Measurements from ENCODE around the gene RREB1.

The RREB1 gene

DNA sequence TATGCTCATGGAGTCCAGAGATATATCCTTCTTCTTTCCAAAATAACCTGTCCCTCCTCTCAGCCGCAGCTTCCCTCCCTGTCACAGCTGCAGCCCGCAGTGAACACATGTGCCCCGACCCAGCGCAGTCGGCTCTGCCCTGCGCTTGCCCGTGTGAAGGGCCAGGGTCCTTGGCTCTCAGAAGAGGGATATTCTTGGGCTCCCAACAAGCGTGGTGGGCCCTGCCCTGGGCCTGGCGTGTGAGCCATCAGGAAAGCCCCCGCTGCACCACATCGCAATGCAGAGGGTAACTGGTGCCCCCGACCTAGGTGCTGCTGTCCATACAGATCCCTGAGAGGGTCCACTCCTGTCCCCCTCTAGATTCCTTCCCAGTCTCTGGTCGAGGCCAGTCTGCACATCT lies 140.1 kb downstream of the RREB1 start:
- no peak overlapping the region for H3K4me3 ChIP-seq (ENCODE audit: low read depth, low read length)
- DNase-seq (ENCODE audit: low read depth) = no peak
- TF ChIP-seq, protein P1, sequence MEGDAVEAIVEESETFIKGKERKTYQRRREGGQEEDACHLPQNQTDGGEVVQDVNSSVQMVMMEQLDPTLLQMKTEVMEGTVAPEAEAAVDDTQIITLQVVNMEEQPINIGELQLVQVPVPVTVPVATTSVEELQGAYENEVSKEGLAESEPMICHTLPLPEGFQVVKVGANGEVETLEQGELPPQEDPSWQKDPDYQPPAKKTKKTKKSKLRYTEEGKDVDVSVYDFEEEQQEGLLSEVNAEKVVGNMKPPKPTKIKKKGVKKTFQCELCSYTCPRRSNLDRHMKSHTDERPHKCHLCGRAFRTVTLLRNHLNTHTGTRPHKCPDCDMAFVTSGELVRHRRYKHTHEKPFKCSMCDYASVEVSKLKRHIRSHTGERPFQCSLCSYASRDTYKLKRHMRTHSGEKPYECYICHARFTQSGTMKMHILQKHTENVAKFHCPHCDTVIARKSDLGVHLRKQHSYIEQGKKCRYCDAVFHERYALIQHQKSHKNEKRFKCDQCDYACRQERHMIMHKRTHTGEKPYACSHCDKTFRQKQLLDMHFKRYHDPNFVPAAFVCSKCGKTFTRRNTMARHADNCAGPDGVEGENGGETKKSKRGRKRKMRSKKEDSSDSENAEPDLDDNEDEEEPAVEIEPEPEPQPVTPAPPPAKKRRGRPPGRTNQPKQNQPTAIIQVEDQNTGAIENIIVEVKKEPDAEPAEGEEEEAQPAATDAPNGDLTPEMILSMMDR (IDR thresholded peaks at IDR 0.05; ENCODE audit: control insufficient read depth, extremely low read depth, insufficient read depth) = no peak

DNA sequence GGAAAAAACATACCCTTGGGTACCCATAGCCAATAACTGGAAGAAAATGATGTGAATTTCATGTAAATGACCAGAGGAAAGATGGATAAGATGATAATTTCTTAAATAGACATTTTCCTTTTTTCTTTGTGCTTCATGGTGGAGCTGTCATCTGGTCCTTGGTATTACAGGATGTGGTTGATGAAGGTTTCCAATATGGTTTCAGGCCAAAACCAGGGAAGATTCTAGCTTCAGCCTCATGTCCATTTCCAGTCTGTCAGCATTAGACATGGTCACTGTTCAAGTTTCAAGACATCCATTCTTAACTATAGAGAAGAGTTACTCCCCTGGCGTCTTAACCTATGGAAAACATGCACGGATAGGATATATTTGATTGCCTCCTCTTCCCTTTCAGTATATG lies 141.6 kb downstream of the RREB1 start:
- DNase-seq (ENCODE audit: low read depth) = no peak
- TF ChIP-seq, protein P1 (IDR thresholded peaks at IDR 0.05; ENCODE audit: control insufficient read depth, extremely low read depth, insufficient read depth) = no peak
- H3K4me3 ChIP-seq (ENCODE audit: low read depth, low read length) = no peak overlapping the region

DNA sequence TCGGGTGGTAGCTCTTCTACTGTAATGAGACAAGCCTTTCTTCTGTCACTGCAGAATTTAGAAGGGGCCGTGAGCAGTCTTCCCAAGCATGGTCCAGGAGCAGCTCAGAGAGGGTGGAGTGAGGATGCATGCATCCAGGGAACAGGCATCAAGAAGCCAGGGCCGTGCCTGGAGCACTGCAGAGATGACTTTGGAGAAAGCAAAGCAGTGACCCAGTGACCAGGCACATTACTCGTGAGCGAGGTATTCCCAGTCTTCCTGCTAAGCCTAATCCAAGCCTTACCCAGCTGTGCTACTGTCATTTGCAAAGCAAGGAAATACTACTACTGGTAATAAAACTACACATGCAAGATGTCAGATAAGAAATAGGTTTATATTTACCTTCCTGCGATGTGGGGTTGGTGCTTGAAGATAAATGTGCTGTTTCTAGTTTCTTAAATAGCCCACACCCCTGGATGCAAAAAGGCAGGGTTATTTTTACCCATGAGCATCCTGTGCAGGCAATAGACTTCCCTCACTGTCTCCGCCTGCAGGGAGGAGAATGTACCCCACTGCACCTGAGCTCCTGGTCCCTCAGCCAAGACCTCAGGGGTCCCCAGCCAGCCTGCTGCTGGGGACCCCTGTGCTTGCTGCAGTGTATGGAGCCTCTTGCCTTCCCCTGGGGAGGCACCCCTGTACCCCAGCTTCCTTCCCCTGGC lies 142.3 kb downstream of the RREB1 start:
- TF ChIP-seq, protein P1 (IDR thresholded peaks at IDR 0.05; ENCODE audit: control insufficient read depth, extremely low read depth, insufficient read depth) = no peak
- DNase-seq (ENCODE audit: low read depth) = no peak
- no peak overlapping the region for H3K4me3 ChIP-seq (ENCODE audit: low read depth, low read length)

DNA sequence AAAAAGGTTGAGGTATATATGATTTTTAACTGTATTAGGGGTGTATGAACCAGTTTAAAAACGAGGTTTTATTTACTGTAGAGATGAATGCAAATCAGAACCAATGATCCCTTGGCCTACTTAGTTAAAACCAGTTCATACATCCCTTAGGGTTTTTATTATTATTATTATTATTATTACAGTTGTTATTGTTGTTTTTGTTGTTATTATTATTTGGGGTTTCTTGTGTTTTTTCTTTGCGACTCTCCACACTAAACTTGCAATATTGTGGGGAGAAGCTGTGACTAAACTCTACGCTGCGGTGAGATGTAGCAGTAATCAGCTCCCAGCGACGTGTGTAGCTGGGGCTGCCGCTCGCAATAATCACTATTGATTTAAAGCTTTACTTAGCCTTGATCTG lies 143.1 kb downstream of the RREB1 start:
- DNase-seq (ENCODE audit: low read depth) = no peak
- TF ChIP-seq, protein P1 (IDR thresholded peaks at IDR 0.05; ENCODE audit: control insufficient read depth, extremely low read depth, insufficient read depth) = no peak
- no peak overlapping the region for H3K4me3 ChIP-seq (ENCODE audit: low read depth, low read length)

DNA sequence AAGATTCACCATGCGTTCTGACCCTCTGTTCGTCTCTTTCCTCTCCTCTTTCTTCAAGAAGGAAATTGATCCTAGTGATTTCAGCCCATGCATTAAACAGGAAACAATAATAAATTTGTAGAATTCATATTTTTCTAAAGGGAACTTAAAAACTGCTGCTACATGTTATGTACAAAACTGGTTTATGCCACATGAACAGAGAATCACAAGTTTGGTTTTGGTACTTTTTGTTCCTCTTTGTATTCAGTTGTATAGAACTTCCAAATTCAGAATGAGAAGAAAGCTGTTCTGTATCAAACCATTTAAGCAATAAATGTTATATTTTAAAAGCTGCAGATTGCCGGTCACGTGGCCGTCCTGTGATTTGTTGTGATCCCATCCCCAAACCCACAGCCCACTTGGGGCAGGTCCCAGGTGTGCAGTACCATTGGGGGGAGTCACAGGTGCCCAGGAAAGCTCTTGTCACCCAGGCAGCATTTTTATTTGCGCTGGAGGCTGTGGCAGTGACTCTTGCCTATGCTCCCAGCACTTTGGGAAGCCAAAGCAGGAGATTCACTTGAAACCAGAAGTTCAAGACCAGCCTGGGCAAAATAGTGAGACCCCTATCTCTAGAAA lies 144.0 kb downstream of the RREB1 start:
- no peak overlapping the region for H3K4me3 ChIP-seq (ENCODE audit: low read depth, low read length)
- TF ChIP-seq, protein P1 (IDR thresholded peaks at IDR 0.05; ENCODE audit: control insufficient read depth, extremely low read depth, insufficient read depth) = no peak
- no peak for DNase-seq (ENCODE audit: low read depth)

DNA sequence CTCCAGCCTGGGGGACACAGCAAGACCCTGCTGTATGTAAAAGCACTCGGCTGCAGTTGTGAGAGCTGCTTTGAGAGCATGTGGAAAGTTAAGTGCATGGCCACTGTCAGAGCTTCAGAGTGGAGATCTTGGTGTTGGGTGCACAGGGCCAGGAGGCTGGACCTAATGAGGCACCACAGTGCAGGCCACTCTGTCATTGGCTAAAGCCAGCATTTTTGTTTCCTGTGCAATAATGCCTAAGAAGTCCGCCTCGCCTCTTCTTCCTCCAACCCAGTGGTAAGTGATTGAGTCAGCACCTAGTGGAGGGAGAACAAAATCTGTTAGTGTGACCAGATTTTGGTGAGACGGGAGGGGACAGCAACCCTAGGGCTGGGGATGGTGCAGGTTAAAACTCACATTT lies 144.6 kb downstream of the RREB1 start:
- H3K4me3 ChIP-seq (ENCODE audit: low read depth, low read length) = no peak overlapping the region
- TF ChIP-seq, protein P1 (IDR thresholded peaks at IDR 0.05; ENCODE audit: control insufficient read depth, extremely low read depth, insufficient read depth) = no peak
- no peak for DNase-seq (ENCODE audit: low read depth)
